HG02970 (cell line): ENCODE results near the gene METTL9.
"Not testable (repeated sequence)": the region's sequence is repeated elsewhere in the genome, so short reads cannot be mapped to it uniquely, and the experiment has no call there.

ENCODE experiments used
- ATAC-seq: cut with Tn5 transposase; IDR thresholded peaks from one replicate; pipeline ENCODE4 v1.9.1; 2021; ENCODE audit warnings: mild to moderate bottlenecking, moderate library complexity, moderate number of reproducible peaks; ENCODE audit not compliant: unreplicated experiment, low FRiP score

Gene METTL9

GRCh38 chr16:21608639-21609328 is 9.4 kb downstream of the METTL9 start:
- ATAC-seq = no peak

DNA sequence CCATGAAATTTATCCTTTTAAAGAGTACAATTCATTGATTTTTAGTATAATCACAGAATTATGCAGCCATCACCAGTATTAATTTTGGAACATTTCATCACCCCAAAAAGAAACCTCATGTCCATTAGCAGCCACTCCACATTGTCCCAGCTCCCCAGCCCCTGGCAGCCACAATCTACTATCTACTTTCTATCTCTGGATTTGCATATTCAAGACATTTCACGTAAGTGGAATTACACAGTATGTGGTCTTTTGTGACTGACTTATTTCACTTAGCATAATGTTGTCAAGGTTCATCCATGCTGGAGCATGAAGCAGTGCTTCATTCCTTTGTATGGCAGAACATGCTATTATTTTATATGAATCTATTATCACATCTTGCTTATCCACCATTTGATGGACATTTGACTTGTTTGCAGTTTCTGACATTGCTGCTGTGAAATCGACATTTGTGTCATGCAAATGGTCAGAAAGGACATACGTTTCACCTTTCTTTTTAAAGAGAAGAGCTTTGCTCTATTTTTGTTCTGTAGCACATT is 10.7 kb downstream of the METTL9 start:
- no peak for ATAC-seq

DNA sequence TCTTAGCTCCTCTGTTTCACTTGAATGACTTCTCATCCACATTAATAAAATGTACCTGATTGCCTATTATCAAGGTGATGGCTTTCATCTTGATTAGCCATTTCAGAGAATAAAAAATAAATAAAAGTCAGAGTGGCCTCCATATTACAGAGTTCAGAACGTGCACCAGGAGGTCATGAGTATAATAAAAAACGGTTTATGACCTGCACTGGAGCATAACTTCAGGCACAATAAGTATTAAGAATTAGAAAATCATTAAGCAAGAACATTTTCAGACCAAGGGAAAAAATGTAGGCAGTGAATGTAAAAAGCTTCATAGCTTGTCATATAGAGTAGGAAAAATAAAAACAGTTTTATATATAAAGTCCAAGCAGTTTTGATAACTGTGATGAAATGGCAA is 11.4 kb downstream of the METTL9 start:
- no peak for ATAC-seq

DNA sequence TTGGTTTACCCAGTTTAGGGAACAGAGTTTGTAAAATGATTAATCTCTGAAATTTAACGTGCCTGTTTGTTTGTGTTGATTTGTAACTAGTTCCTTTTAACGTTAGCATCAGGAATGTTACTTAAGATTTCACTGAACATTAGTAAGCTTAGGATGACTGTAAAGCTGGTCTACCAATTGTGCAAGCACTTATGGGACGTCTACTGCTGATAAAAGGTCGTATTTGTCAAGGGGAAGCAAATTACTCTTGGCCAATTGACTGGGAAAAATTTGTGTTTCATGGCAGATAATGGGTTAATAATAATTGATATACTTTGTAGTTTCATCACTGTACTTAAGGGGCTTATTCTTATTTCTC is 11.8 kb downstream of the METTL9 start:
- ATAC-seq = no peak

GRCh38 chr16:21611556-21612384 is 12.4 kb downstream of the METTL9 start:
- no peak for ATAC-seq

GRCh38 chr16:21613361-21613760 is 14.0 kb downstream of the METTL9 start:
- no peak for ATAC-seq

- no peak for ATAC-seq
Observed at GRCh38 chr16:21613781-21614180, 14.4 kb downstream of the METTL9 start.

DNA sequence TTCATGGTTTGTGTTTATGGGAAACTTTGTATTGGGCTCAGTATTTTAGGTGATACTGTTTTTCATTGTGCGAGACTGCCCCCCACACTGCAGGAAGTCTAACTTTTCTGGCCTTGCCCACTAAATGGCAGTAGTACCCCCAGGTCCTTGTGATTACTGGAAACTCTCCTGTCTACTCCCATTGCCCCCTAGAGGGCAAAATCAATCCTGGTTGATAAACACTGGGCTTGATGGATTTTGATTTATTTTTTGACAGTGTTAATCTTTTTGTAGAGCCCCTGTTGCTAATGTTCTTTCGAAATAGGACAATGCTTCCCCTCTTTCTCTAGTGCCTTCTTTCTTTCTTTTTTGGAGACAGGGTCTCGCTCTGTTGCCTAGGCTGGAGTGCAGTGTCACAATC is 15.5 kb downstream of the METTL9 start:
- ATAC-seq = no peak

- ATAC-seq = no peak
Observed at GRCh38 chr16:21617607-21618006, 18.2 kb downstream of the METTL9 start.

GRCh38 chr16:21618281-21618680 is 18.9 kb downstream of the METTL9 start:
- no peak for ATAC-seq

DNA sequence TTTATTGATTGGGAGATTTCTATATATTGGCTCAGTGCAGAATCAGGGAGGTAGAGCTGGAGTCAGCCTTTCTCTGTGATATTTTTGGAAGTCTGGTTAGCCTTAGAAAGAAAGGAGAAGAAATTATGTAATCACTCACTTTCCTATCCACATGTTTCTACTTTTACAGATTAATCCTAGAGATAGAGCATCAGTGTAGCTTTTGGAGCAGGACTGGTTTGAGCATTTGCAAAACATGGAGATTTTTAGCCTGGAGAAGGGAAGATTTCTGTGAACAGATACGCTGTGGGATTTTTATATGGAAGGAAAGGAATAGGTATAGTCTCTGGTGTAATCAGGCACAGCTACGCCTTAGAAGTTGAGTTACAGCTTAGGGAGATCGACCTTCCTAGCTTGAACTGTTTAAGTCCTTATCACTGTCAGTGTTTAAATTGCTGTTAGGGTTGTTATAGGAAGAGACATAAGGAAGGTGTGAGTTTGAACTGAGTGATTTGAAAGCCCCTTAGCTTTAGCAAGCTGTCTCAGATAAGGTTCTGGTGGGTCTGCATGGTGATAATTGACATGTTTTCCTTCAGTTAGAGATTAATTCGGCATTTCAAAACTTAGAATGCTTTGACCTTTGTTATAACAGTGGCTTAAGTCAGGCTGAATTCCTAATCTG is 20.5 kb downstream of the METTL9 start:
- ATAC-seq = no peak

DNA sequence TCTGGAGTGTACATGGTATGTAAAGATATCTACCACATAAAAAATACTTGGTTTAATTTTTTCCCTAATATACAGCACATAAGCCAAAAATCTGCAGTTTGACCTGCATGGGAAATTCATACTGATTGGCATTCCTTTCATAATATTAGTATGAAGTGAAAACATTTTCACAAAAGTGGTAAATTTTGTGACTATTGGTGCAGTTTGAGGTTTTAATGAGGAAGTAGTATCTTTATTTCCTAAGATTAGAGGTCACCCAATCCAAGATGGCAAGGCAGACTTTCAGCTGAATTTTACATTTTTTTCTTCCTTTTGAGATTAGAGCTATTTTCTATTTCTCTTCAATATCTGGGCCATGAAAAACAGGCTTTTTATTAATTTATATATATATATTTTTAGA is 21.2 kb downstream of the METTL9 start:
- ATAC-seq = no peak

DNA sequence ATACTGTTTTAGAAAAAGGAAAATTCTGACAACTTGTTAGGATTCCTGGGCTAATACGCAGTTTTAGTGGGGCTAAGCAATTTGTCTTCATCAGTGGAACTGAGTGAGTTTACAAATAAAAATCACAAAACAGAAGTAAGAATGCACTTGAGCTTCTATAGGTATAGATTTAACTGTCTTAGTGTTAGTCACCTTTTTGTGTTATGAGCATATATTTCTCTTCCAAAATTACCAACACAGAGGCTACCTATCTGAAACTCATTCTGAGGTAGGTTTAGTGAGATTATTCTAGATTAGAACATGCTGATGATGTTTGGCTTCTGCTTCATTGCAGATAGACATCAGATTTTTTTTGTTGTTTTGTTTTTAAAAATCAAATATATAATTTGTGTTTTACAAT is 23.2 kb downstream of the METTL9 start:
- no peak for ATAC-seq

DNA sequence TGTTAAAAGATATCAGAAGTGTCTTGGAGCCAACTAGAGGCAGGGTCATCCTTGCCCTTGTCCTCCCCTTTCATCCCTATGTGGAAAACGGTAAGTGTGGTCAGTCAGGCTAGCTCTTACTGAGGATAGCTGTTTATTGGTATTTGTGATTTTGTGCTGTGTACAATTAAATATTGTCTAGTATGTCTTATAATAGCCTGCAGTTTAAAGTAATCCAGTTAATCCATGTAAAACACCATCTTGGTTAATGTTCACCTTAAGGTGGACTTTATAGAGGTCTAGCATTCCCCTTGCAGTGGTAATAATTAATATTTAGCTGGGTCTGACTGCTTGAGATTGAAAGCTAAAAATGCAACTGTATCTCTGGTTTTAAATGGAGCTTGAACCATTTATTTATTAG is 25.6 kb downstream of the METTL9 start:
- ATAC-seq = no peak

DNA sequence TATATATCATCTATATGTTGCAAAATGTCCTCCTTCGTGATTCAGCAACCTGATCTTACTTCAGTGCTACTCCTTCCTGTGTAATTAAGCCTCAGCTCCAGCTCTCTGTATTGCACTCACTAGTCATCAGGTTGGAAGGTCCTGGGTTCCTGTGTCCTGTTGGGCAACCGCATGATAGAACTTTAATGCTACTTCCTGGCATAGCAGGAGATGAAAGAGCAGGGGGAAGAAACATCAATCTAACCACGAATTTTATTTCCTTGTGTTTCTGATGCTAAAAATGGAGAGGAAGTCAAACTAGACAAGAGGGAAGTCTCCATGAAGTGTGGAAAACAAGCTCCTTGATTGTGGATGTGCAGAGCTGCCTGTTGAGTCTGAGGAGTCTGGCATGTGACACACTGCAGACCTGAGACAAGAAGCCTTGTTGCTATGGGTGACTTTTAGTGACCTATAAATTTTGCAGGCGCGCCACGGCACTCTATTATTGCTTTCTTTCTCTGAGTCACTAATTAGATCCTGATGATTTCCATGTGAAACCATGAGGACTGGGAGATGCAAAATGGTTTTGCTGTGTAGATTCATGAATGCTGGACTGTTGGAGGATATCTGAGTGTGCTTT is 27.4 kb downstream of the METTL9 start:
- ATAC-seq = no peak

DNA sequence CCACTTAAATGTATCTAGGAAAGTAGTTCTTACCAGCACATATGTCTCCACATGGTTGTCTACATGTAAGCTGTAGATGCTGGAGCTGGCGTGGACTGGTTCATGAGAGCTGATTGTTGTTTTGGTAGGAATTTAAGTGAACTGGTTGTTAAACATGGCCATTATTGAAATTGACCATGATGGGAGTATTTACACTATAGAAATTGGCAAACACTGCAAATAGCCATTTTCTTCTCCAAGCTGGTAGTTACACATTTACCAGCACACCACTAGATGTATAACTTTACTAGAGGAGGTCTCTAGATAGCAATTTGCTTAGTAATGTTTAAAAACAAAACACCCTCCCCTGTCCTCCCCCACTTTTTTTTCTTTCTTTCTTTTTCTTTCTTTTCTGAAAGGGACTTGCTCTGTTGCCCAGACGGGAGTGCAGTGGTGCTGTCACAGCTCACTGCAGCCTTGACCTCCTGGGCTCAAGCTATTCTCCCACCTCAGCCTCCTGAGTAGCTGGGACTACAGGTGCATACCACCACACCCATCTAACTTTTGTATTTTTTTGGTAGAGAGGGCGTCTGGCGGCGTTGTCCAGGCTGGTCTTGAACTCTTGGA is 28.8 kb downstream of the METTL9 start:
- no peak for ATAC-seq

DNA sequence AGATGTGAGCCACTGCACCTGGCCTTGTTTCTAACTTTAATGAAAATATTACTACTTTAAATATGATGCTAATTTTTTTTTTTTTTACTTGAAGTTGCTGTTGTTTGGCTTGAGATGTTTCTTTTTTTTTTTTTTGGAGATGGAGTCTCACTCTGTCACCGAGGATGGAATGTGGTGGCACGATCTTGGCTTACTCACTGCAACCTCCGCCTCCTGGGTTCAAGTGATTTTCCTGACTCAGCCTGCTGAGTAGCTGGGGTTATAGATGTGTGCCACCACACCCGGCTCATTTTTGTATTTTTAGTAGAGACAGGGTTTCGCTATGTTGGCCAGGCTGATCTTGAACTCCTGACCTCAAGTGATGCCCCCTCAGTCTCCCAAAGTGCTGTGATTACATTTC is 29.4 kb downstream of the METTL9 start:
- ATAC-seq = no peak

DNA sequence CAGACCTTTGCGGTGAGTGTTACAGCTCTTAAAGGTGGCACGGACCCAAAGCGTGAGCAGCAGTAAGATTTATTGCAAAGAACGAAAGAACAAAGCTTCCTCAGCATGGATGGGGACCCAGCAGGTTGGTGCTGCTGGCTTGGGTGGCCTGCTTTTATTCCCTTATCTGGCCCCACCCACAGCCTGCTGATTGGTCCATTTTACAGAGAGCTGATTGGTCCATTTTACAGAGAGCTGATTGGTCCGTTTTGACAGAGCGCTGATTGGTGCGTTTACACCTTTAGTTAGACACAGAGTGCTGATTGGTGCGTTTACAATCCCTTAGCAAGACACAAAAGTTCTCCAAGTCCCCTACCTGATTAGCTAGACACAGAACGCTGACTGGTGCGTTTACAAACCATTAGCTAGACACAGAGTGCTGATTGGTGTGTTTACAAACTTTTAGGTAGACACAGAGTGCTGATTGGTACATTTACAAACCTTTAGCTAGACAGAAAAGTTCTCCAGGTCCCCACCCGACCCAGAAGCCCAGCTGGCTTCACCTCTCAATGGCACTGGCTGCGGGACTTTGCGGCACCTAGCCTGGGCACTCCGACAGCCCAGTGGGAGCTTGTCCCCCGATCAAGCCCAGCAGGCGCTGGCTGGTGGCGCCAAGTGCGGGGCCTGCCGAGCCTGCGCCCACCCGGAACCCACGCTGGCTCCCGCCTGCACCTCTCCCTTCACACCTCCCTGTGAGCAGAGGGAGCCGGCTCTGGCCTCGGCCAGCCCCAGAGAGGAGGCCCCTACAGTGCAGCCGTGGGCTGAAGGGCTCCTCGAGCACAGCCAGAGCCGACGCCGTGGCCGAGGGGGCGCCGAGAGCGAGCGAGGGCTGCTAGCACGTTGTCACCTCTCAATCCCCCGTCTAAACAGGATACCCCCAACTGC is 30.5 kb downstream of the METTL9 start:
- not testable (repeated sequence) for ATAC-seq

- not testable (repeated sequence) for ATAC-seq
Observed at GRCh38 chr16:21630866-21631265, 31.5 kb downstream of the METTL9 start.
